GM23338 (cell line): ENCODE results near the gene ANXA3. TPM values are rescaled to one million over a fixed set of nuclear protein-coding genes. Genes with fewer than 3 reads are reported as not detected.

Source experiments
- ATAC-seq: fragments of 200-7000 bp; cut with Tn5 transposase; 3 replicates; pipeline ENCODE4 v1.9.1; 2020
- DNase-seq: peaks from one replicate; pipeline ENCODE4 v3.0.0-alpha.2; 2015; ENCODE audit warnings: low spot score
- H2AFZ ChIP-seq: fragments of 200-600 bp; sonication (generic); 2 replicates; pipeline ENCODE4 v1.8.0; 2016; ENCODE audit warnings: antibody characterized with exemption, mild to moderate bottlenecking, moderate library complexity
- H3F3A ChIP-seq: fragments of 200-600 bp; sonication (generic); replicated peaks from 2 replicates; pipeline ENCODE4 v1.8.0; 2017; ENCODE audit warnings: antibody characterized with exemption, mixed run types, low read depth
- H3K27ac ChIP-seq: fragments of 200-600 bp; sonication (generic); 2 replicates; pipeline ENCODE4 v1.6.1; 2016; ENCODE audit warnings: low read depth
- H3K27me3 ChIP-seq: fragments of 200-600 bp; sonication (generic); 2 replicates; pipeline ENCODE4 v1.8.0; 2016; ENCODE audit warnings: mild to moderate bottlenecking, mixed run types, moderate library complexity; ENCODE audit not compliant: insufficient read depth
- H3K36me3 ChIP-seq: fragments of 200-600 bp; sonication (generic); 2 replicates; pipeline ENCODE4 v1.8.0; 2016; ENCODE audit warnings: mild to moderate bottlenecking; ENCODE audit not compliant: insufficient read depth
- H3K4me1 ChIP-seq: fragments of 200-600 bp; sonication (generic); 2 replicates; pipeline ENCODE4 v1.8.0; 2016; ENCODE audit warnings: mild to moderate bottlenecking, moderate library complexity; ENCODE audit not compliant: insufficient read depth
- H3K4me2 ChIP-seq: fragments of 200-600 bp; sonication (generic); 2 replicates; pipeline ENCODE4 v1.7.1; 2017; ENCODE audit warnings: mixed run types
- H3K4me3 ChIP-seq: fragments of 200-600 bp; sonication (generic); 2 replicates; pipeline ENCODE4 v1.6.1; 2016; ENCODE audit warnings: mixed run types
- H3K79me2 ChIP-seq: fragments of 200-600 bp; sonication (generic); replicated peaks from 2 replicates; pipeline ENCODE4 v1.8.0; 2017; ENCODE audit warnings: mild to moderate bottlenecking; ENCODE audit not compliant: insufficient read depth
- H3K9me2 ChIP-seq: fragments of 200-600 bp; sonication (generic); 2 replicates; pipeline ENCODE4 v1.8.0; 2017; ENCODE audit not compliant: insufficient read depth
- H4K20me1 ChIP-seq: fragments of 200-600 bp; sonication (generic); replicated peaks from 2 replicates; pipeline ENCODE4 v1.8.0; 2017; ENCODE audit warnings: mild to moderate bottlenecking; ENCODE audit not compliant: insufficient read depth
- H3K27ac Mint-ChIP-seq: 2 replicates; pipeline ENCODE4 v1.8.0; 2020; ENCODE audit warnings: inconsistent platforms, mild to moderate bottlenecking, moderate library complexity, mixed read lengths
- H3K27me3 Mint-ChIP-seq: 3 replicates; pipeline ENCODE4 v1.8.0; 2022; ENCODE audit warnings: low read depth, mild to moderate bottlenecking, moderate library complexity, mixed read lengths, inconsistent platforms; ENCODE audit not compliant: insufficient read depth, poor library complexity
- H3K36me3 Mint-ChIP-seq: 3 replicates; pipeline ENCODE4 v1.8.0; 2021; ENCODE audit warnings: low read depth, mild to moderate bottlenecking, inconsistent platforms, moderate library complexity, mixed read lengths
- H3K4me1 Mint-ChIP-seq: 3 replicates; pipeline ENCODE4 v1.8.0; 2020; ENCODE audit warnings: mild to moderate bottlenecking, inconsistent platforms, mixed read lengths
- H3K4me3 Mint-ChIP-seq: 3 replicates; pipeline ENCODE4 v1.8.0; 2021; ENCODE audit warnings: moderate library complexity, mild to moderate bottlenecking, inconsistent platforms, mixed read lengths
- H3K9me3 Mint-ChIP-seq: 3 replicates; pipeline ENCODE4 v1.8.0; 2020; ENCODE audit warnings: moderate library complexity, mild to moderate bottlenecking, inconsistent platforms, mixed read lengths
- CREB1 ChIP-seq: fragments of 250-450 bp; sonication (Bioruptor Pico); IDR thresholded peaks from 2 replicates; pipeline ENCODE4 v1.5.0; 2020; ENCODE audit warnings: low read depth, mild to moderate bottlenecking, moderate library complexity
- ETS1 ChIP-seq: IDR thresholded peaks from 2 replicates; pipeline ENCODE4 v1.6.1; 2016; ENCODE audit warnings: antibody characterized with exemption
- EZH2 ChIP-seq: fragments of 200-600 bp; sonication (generic); IDR thresholded peaks from one replicate; pipeline ENCODE4 v1.8.0; 2017; ENCODE audit warnings: antibody characterized with exemption, mild to moderate bottlenecking, low read depth; ENCODE audit not compliant: unreplicated experiment
- EZH2phosphoT487 ChIP-seq: fragments of 200-600 bp; sonication (generic); IDR thresholded peaks from one replicate; pipeline ENCODE4 v1.8.1; 2018; ENCODE audit warnings: antibody characterized with exemption; ENCODE audit not compliant: unreplicated experiment
- JUNB ChIP-seq: IDR thresholded peaks from one replicate; pipeline ENCODE4 v1.6.1; 2016; ENCODE audit warnings: antibody characterized with exemption; ENCODE audit not compliant: unreplicated experiment
- NANOG ChIP-seq: IDR thresholded peaks from 2 replicates; pipeline ENCODE4 v1.6.1; 2016; ENCODE audit warnings: antibody characterized with exemption, borderline replicate concordance
- POLR2AphosphoS5 ChIP-seq: IDR thresholded peaks from 2 replicates; pipeline ENCODE4 v1.6.1; 2016; ENCODE audit warnings: antibody characterized with exemption, low read depth
- STAT1 ChIP-seq: IDR thresholded peaks from one replicate; pipeline ENCODE4 v1.6.1; 2016; ENCODE audit warnings: antibody characterized with exemption; ENCODE audit not compliant: unreplicated experiment
- ZNF114 ChIP-seq: fragments of 250-450 bp; sonication (Bioruptor Pico); IDR thresholded peaks from 2 replicates; pipeline ENCODE4 v1.5.0; 2020; ENCODE audit warnings: mild to moderate bottlenecking, moderate library complexity
- ZNF331 ChIP-seq: fragments of 250-450 bp; sonication (Bioruptor Pico); IDR thresholded peaks from 2 replicates; pipeline ENCODE4 v1.5.0; 2020; ENCODE audit warnings: low read depth, mild to moderate bottlenecking, moderate library complexity
- ZNF462 ChIP-seq: fragments of 250-450 bp; sonication (Bioruptor Pico); IDR thresholded peaks from 2 replicates; pipeline ENCODE4 v1.5.0; 2020; ENCODE audit warnings: mild to moderate bottlenecking, moderate library complexity
- polyA plus RNA-seq: library from polyadenylated mRNA; unstranded; fragments of >200 nt; fragmentation: Nextera tagmentation; extraction: Ambion mirVana; gene quantifications from 2 replicates; pipeline ENCODE4 v1.2.1, GENCODE V29; 2016
- total RNA-seq: library from RNA; depleted of rRNA; stranded (reverse); fragments of >200 nt; shearing (Covaris generic); gene quantifications from 2 replicates; pipeline ENCODE4 v1.2.3, GENCODE V29; 2014
- TF ChIP-seq, protein P1 (sequence below): IDR thresholded peaks from one replicate; pipeline ENCODE4 v1.6.1; 2018; ENCODE audit warnings: antibody characterized with exemption; ENCODE audit not compliant: unreplicated experiment
- TF ChIP-seq, protein P2 (sequence below), 2 experiments: fragments of 200-600 bp in 1 of 2; sonication (generic) in 1 of 2; conservative IDR thresholded peaks; 2 replicates each; pipeline versions ENCODE4 v1.5.1 to v1.6.1; 2016 to 2017; ENCODE audit warnings: antibody characterized with exemption in 2 of 2, low read depth in 2 of 2, mild to moderate bottlenecking in 2 of 2, moderate library complexity in 1 of 2

Gene ANXA3
- total and polyA plus RNA-seq, 2 experiments from 2014 or later = 20.3 to 31.5 TPM

GRCh38 chr4:78618436-78618835, 66.9 kb downstream of the ANXA3 start:
- H3K36me3 ChIP-seq = no peaks in the 10 kb centered on the region
- DNase-seq = no peak
- no peaks in the 10 kb centered on the region for H3K27me3 ChIP-seq
- Mint-ChIP-seq H3K27me3 (no peaks in the 10 kb centered on the region), H3K36me3 (no peaks in the 10 kb centered on the region), H3K9me3 (no peaks in the 10 kb centered on the region), H3K4me3 (no peak overlapping the region), H3K4me1 (peaks cover 4% of the 10 kb centered on the region; the same call in 1 of the 3 replicates), H3K27ac (no peak overlapping the region)
- H3K4me3 ChIP-seq = no peak overlapping the region
- no peaks in the 10 kb centered on the region for H3F3A ChIP-seq
- no peak overlapping the region for H3K4me2 ChIP-seq
- TF ChIP-seq, protein P1, sequence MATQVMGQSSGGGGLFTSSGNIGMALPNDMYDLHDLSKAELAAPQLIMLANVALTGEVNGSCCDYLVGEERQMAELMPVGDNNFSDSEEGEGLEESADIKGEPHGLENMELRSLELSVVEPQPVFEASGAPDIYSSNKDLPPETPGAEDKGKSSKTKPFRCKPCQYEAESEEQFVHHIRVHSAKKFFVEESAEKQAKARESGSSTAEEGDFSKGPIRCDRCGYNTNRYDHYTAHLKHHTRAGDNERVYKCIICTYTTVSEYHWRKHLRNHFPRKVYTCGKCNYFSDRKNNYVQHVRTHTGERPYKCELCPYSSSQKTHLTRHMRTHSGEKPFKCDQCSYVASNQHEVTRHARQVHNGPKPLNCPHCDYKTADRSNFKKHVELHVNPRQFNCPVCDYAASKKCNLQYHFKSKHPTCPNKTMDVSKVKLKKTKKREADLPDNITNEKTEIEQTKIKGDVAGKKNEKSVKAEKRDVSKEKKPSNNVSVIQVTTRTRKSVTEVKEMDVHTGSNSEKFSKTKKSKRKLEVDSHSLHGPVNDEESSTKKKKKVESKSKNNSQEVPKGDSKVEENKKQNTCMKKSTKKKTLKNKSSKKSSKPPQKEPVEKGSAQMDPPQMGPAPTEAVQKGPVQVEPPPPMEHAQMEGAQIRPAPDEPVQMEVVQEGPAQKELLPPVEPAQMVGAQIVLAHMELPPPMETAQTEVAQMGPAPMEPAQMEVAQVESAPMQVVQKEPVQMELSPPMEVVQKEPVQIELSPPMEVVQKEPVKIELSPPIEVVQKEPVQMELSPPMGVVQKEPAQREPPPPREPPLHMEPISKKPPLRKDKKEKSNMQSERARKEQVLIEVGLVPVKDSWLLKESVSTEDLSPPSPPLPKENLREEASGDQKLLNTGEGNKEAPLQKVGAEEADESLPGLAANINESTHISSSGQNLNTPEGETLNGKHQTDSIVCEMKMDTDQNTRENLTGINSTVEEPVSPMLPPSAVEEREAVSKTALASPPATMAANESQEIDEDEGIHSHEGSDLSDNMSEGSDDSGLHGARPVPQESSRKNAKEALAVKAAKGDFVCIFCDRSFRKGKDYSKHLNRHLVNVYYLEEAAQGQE = no peak
- TF ChIP-seq JUNB (no peak), POLR2AphosphoS5 (no peak), NANOG (no peak), CREB1 (no peak), STAT1 (no peak), ETS1 (no peak), ZNF331 (CRISPR knock-in tag) (no peak), EZH2 (no peak), ZNF114 (CRISPR knock-in tag) (no peak), EZH2phosphoT487 (no peak), ZNF462 (CRISPR knock-in tag) (no peak)
- TF ChIP-seq, protein P2, sequence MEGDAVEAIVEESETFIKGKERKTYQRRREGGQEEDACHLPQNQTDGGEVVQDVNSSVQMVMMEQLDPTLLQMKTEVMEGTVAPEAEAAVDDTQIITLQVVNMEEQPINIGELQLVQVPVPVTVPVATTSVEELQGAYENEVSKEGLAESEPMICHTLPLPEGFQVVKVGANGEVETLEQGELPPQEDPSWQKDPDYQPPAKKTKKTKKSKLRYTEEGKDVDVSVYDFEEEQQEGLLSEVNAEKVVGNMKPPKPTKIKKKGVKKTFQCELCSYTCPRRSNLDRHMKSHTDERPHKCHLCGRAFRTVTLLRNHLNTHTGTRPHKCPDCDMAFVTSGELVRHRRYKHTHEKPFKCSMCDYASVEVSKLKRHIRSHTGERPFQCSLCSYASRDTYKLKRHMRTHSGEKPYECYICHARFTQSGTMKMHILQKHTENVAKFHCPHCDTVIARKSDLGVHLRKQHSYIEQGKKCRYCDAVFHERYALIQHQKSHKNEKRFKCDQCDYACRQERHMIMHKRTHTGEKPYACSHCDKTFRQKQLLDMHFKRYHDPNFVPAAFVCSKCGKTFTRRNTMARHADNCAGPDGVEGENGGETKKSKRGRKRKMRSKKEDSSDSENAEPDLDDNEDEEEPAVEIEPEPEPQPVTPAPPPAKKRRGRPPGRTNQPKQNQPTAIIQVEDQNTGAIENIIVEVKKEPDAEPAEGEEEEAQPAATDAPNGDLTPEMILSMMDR (conservative IDR thresholded peaks at IDR 0.05; ENCODE audit: low read depth in 2 of 2) = no peak
- no peaks in the 10 kb centered on the region for H4K20me1 ChIP-seq
- no peaks in the 10 kb centered on the region for H3K79me2 ChIP-seq
- no peak overlapping the region for H2AFZ ChIP-seq
- no peaks in the 10 kb centered on the region for H3K4me1 ChIP-seq
- no peaks in the 10 kb centered on the region for H3K9me2 ChIP-seq
- ATAC-seq = no peak
- H3K27ac ChIP-seq = no peak overlapping the region
